Hepatocyte (in vitro differentiated cells): ENCODE measurements around the gene PDK4.

Source experiments
- CTCF ChIP-seq: fragments of 200-600 bp; sonication (generic); IDR thresholded peaks from 2 replicates; pipeline ENCODE4 v1.5.1; 2016; ENCODE audit warnings: antibody characterized with exemption, mild to moderate bottlenecking; ENCODE audit not compliant: poor library complexity
- EZH2 ChIP-seq: fragments of 200-600 bp; sonication (generic); IDR thresholded peaks from 2 replicates; pipeline ENCODE4 v1.6.1; 2016; ENCODE audit warnings: antibody characterized with exemption, mild to moderate bottlenecking, borderline replicate concordance

- no peak for TF ChIP-seq CTCF
- no peak for TF ChIP-seq EZH2
Measured at GRCh38 chr7:95579318-95579717, 17.0 kb downstream of the PDK4 start.
